OCI-LY7 (cell line): ENCODE data around the gene ZBTB34.

ENCODE experiments used
- CTCF ChIP-seq: fragments of 200-600 bp; sonication (generic); conservative IDR thresholded peaks from 2 replicates; pipeline ENCODE4 v1.5.1; 2014; ENCODE audit warnings: mild to moderate bottlenecking, antibody characterized with exemption, low read length, moderate library complexity, mixed read lengths
- EZH2phosphoT487 ChIP-seq: fragments of 200-600 bp; sonication (generic); IDR thresholded peaks from 2 replicates; pipeline ENCODE4 v1.6.1; 2018; ENCODE audit warnings: low read depth, borderline replicate concordance, mild to moderate bottlenecking, mixed run types, antibody characterized with exemption, low read length, moderate library complexity, mixed read lengths

GRCh38 chr9:126886897-126887296 lies 26.5 kb downstream of the ZBTB34 start:
- TF ChIP-seq CTCF (no peak), EZH2phosphoT487 (no peak)
